T follicular helper cell (primary cell): Measurements from ENCODE around the gene PHF10.

Experiments
- DNase-seq: peaks from one replicate; pipeline ENCODE4 v3.0.0-alpha.2; 2020; ENCODE audit warnings: low read depth

The PHF10 gene

DNA sequence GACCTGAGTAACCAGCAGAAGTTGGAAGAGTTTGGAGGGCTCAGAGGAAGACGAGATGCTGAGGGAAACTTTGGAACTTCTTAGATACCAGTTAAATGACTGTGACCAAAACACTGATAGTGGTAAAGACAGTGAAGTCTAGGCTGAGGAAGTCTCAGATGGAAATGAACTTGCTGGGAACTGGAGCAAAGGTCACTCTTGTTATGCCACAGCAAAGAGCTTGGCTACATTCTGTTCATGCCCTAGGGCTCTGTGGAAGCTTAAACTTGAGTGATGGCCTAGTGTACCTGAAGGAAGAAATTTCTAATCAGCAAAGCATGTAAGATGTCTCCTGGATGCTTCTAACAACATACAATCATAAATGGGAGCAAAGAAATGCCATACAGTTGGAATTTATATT lies 47.2 kb downstream of the PHF10 start:
- DNase-seq = no peak

DNA sequence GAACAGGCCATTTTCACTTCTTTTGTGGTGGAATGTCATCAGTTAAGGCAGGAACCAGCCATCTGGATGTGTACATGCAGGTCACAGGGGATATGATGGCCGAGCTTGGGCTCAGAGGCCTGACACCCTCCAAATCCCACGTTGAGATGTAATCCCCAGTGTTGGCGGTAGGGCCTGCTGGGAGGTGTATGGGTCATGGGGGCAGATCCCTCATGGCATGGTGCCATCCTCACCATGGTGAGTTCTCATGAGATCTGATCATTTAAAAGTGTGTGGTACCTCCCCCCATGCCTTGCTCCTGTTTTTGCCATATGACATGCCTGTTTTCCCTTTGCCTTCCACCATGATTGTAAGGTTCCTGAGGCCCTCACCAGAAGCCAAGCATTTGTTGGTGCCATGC lies 49.3 kb downstream of the PHF10 start:
- no peak for DNase-seq

DNA sequence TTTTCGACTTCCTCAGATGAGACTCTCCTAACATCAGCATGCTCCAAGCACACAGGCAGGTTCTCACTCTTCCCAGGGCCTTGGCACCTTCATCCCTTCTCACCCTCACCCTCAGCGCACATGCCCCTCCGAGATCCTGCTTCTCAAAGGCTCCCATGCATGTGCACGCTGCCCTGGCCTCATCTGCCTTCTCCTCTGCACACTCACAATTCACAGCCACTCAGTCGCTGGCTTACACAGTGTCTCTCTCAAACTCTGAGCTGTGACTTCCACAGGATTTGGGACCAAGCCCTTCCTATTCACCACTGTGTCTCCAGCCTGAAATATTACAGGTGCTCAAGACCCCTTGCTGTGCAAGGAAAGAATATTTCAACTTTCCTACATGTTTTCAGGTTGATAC lies 52.7 kb downstream of the PHF10 start:
- no peak for DNase-seq

DNA sequence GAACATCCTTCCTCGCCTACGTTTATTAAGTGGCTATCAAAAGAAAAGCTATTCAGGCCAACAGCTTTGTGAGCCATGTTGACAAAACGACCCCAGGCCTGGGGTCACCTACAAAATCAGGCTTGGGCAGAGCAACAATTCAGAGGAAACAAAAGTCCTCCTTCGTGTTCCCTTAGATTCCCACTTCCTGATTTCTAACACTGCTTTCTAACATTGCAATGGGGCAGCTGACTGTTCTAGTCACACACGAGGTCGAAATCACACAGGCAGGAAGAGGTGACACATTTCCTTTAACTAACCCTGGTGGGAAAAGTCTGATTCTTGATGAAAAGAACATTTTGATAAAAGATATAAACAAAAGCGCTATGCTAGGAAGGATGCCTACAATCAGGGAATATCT lies 54.4 kb downstream of the PHF10 start:
- no peak for DNase-seq

- DNase-seq = no peak
These were observed 55.2 kb downstream of the PHF10 start for GRCh38 chr6:169669147-169669546.

- no peak for DNase-seq
These were observed 56.0 kb downstream of the PHF10 start for GRCh38 chr6:169668203-169668847.

DNA sequence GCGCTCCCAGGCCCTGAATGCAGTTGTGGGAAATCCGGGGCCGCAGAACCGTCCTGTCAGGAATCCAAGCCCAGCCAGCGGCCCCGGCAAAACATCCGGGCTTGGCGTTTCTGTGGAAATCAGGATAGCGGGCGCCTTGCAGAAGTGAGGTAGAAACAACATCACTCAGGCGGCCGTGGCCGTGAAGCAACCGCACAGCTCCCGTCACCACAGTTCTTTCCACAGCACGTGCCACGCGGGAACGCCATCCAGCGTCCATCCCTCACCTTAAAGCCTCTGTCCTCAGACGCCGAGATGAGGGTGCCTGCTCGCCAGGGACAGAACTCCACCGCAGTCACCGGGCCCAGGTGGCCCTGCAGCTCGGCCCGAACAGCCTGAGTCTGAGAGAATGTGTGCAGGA lies 56.6 kb downstream of the PHF10 start:
- no peak for DNase-seq

DNA sequence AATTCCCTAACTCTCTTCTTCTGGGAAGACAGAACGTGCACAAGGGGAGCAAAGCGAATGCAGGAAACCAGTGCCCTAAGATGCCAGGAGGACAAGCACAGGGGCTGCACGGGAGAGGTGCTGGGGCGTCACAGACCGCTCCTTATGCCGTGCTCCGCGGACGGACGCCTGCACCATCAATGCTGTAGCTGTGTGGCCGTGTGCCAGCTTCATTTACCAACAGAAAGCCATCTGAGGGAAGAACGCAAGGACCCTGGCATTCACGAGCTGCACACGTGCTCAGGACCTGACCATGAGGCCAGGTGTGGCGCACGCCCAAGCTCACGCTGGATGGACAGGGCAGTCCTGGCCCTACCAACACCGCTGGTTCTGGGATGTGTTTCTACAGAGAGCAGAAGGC lies 57.9 kb downstream of the PHF10 start:
- DNase-seq = no peak

DNA sequence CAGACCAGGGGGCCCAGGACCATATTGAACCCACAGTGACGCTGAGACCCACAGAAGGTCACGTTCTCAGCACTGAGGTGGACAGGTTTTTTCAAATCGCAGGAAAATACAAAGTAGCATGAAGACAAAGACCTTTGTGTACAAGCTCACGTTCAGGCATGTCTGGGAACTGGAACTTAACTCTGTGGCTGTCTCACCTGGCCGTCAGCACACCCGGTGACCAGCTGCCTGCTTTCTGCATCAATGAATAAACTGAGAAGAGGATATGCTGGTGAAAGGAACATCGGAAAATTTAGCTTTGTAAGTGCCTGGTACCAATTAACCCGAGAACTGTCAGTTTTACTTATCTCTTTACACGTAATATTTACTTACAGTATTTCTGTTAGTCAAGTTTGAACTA lies 59.0 kb downstream of the PHF10 start:
- DNase-seq = no peak

DNA sequence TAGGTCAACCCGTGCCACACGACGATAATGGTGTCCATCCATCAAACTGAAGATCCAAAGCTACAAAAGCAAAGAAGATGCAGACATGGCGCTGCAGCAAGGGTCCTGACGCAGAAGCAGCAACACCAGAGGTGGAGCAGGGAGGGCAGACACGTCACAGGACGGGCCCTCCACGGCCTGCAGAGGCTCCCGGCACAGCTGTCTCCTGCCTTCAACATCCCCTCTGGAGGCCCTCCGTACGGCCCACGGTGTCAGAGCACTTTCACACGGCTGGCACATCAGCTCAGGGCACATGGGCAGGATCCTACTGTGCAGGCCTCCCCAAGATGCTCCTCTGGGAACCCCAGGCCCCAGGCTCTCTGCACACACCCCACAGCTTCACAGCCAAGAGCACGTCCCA lies 60.1 kb downstream of the PHF10 start:
- no peak for DNase-seq

DNA sequence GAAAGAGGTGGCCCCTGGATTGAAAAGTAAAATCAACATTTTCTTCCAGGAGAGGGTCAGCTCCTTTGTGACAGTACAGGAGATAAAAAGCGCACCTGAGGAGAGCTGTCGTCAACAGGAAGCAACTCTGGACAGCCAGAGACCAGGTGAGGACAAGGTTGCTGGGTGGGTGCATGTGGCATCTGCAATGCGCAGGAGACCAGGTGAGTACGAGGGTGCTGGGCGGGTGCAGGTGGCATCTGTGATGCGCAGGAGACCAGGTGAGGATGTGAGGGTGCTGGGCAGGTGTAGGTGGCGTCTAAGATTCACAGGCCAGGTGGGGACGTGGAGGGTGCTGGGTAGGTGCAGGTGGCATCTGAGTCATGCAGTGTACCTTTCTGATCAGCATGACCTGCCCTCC lies 60.8 kb downstream of the PHF10 start:
- DNase-seq = no peak

DNA sequence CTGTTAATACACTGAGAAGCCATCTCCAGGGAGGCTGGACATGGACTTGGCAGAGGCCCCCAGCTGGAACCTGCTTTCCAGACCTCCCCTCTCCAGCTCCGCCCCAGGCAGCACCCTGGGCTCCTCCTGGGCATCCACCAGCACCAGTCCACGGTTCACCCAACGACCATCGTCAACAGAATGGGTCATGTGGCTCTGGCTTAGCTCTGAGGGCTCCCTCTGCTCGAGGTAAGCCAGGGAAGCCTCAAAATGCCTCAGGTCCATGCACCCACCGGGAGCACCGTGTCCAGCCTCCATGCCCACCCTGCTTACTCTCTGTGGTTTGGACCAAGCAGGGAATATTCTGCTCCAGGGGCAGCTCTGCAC lies 62.9 kb downstream of the PHF10 start:
- DNase-seq = no peak

GRCh38 chr6:169660751-169661390 lies 63.4 kb downstream of the PHF10 start:
- no peak for DNase-seq

DNA sequence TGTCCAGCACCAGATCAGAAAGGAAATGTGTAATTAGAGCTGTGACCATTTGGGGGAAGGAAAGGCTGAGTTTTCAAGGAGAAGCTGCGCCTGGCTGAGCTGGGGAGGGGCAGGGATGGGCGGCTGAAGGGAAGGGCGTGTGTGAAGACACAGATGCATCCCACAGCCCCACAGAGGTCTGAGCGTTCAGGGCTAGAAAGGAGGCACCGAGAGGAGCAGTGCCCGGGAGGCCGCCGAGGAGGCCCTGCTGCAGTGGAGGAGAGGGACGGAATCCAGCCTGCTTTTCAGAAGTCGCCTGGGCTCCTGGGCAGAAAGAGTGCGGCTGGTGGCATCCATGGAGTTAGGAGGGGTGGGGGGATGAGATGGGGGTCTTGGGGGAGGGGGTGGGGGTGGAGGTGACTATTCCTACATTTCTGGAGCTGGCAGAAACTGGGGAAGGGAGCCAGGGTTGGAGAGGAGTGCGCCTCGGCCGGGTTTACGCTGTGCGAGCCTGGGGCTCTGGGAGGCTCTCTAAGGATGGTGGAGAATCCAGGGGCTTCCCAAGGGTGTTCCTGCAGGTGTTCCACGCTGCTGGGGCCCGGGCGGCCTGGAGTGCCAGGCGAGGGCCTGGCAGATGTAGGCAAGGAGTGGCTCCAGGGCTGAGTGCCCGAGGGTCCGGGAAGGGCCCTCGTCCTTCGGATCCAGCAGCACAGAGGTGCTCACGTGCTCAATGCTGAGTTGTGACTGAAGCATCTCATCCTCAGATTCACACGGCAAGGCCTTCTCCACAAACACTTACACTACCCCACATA lies 64.3 kb downstream of the PHF10 start:
- no peak for DNase-seq

- no peak for DNase-seq
These were observed 67.1 kb downstream of the PHF10 start for GRCh38 chr6:169657284-169657610.

GRCh38 chr6:169656546-169657283 lies 67.6 kb downstream of the PHF10 start:
- no peak for DNase-seq

DNA sequence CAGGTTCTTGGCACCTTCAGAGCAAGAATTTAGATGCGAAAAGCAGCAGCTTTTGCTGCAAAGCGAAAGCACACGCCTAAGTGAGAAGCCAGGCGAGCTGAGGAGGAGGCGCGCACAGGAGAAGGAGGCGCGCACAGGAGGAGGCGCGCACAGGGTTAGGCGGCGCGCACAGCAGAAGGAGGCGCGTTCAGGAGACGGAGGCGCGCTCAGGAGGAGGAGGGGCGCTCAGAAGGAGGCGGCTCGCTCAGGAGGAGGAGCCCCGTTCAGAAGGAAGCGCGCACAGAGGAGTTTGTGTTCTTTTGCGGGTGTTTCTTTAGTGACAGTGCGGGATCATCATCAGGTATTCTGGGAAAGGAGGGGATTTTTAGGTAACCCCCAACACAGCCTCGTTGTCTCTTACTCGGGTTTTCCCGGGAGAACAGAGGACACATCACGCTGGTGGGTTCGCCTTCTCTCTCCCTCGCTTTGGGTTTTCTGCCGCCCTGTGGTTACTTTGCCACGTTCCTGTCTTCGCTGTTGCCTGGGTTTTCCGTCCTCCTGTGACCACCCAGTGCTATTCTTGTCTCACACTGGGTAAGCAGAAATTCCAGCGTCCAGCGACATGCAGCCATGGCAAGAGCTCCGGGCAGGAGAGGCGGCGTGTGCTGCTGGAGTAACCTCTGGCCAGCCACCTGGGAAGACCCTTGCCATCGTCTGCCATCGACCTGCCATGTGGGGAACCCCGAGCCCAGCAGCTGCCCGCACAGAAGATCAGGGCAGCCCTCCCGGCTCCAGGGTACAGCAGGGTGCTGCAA lies 69.5 kb downstream of the PHF10 start:
- peak; percentile 60 for DNase-seq
